HCT116 (cell line): Measurements from ENCODE around the gene MGST2. TPM values are rescaled to one million over a fixed set of nuclear protein-coding genes. Genes with fewer than 3 reads are reported as not detected.

Source experiments
- ATAC-seq: fragments of 200-7000 bp; cut with Tn5 transposase; 2 replicates; pipeline ENCODE4 v1.9.1; 2020; ENCODE audit warnings: mild to moderate bottlenecking, moderate library complexity
- BruUV-seq: library from RNA; stranded (reverse); fragments of 400-500 nt; replicated peaks from 2 replicates; lab custom pipeline; 2021; lab: Mats Ljungman, UMichigan
- CTCF ChIA-PET: fragments of 300-600 bp; sonication (Branson Sonifier 250); formaldehyde crosslinking; loops from one replicate; lab custom pipeline; 2021; ENCODE audit warnings: antibody characterized with exemption; lab: Charles Lee
- POLR2A ChIA-PET: fragments of 300-600, 350-600 bp; sonication (Branson Sonifier 250); formaldehyde crosslinking; loops from one replicate; lab custom pipeline; 2021; ENCODE audit warnings: antibody characterized with exemption; lab: Charles Lee
- RAD21 ChIA-PET, 2 experiments: fragments of 300-600 bp; sonication (Branson Sonifier 250); formaldehyde crosslinking; loops; one replicate each; lab custom pipeline; 2023; ENCODE audit warnings: low total read pairs in 2 of 2; ENCODE audit not compliant: uncharacterized antibody in 2 of 2, unreplicated experiment in 2 of 2, low non-redundant PET in 1 of 2; lab: Charles Lee
- DNase-seq: peaks from one replicate; pipeline ENCODE4 v3.0.0-alpha.2; 2010; ENCODE audit warnings: low read depth, low spot score
- H2AFZ ChIP-seq: fragments of 200-600 bp; shearing (Covaris generic), sonication (generic); 2 replicates; pipeline ENCODE4 v1.6.1; 2017; ENCODE audit warnings: low read depth, mixed run types, mixed read lengths, antibody characterized with exemption, low read length; ENCODE audit not compliant: poor library complexity, severe bottlenecking
- H3K27ac ChIP-seq: 2 replicates; pipeline ENCODE4 v1.5.1; 2012; ENCODE audit warnings: low read depth, low read length
- H3K27me3 ChIP-seq: fragments of 200-600 bp; sonication (generic); 2 replicates; pipeline ENCODE4 v1.6.1; 2016; ENCODE audit warnings: mixed run types, low read length, mixed read lengths; ENCODE audit not compliant: insufficient read depth
- H3K36me3 ChIP-seq, 2 experiments: fragments of 200-500 bp in 1 of 2; fragments of 200-600 bp in 1 of 2; sonication (Bioruptor generic) in 1 of 2; sonication (generic) in 1 of 2; 2 replicates each; pipeline versions ENCODE4 v1.5.1 to v1.6.1; 2014 to 2016; ENCODE audit warnings: low read length in 2 of 2, inconsistent platforms in 1 of 2, mixed read lengths in 1 of 2, mixed run types in 1 of 2; ENCODE audit not compliant: insufficient read depth in 2 of 2, control insufficient read depth in 1 of 2
- H3K4me1 ChIP-seq, 2 experiments: fragments of 200-600 bp in 1 of 2; sonication (generic) in 1 of 2; 2 replicates each; pipeline versions ENCODE4 v1.5.1 to v1.6.1; 2012 to 2017; ENCODE audit warnings: low read length in 2 of 2, inconsistent platforms in 1 of 2, mild to moderate bottlenecking in 1 of 2, mixed read lengths in 1 of 2, mixed run types in 1 of 2, moderate library complexity in 1 of 2; ENCODE audit not compliant: insufficient read depth in 2 of 2, control insufficient read depth in 1 of 2
- H3K4me2 ChIP-seq: fragments of 200-600 bp; sonication (generic); 2 replicates; pipeline ENCODE4 v1.6.1; 2017; ENCODE audit warnings: mixed run types, low read length, mixed read lengths
- H3K4me3 ChIP-seq, 2 experiments: fragments of 200-600 bp in 1 of 2; sonication (generic) in 1 of 2; replicated peaks in 1 of 2; 2 replicates each; pipeline ENCODE4 v1.5.1; 2011 to 2016; ENCODE audit warnings: low read length in 2 of 2, control low read depth in 1 of 2, low read depth in 1 of 2, mild to moderate bottlenecking in 1 of 2, mixed read lengths in 1 of 2, mixed run types in 1 of 2
- H3K79me2 ChIP-seq: fragments of 200-600 bp; sonication (generic); 2 replicates; pipeline ENCODE4 v1.6.1; 2017; ENCODE audit warnings: mild to moderate bottlenecking, mixed run types, low read length, moderate library complexity, mixed read lengths; ENCODE audit not compliant: insufficient read depth
- H3K9ac ChIP-seq: fragments of 200-600 bp; sonication (generic); 2 replicates; pipeline ENCODE4 v1.6.1; 2016; ENCODE audit warnings: low read length, mixed read lengths
- H3K9me2 ChIP-seq: fragments of 200-600 bp; sonication (generic), shearing (Covaris generic); 2 replicates; pipeline ENCODE4 v1.6.1; 2017; ENCODE audit warnings: mixed run types, mild to moderate bottlenecking, moderate library complexity; ENCODE audit not compliant: insufficient read depth
- H3K9me3 ChIP-seq, 2 experiments: fragments of 200-500 bp in 1 of 2; fragments of 200-600 bp in 1 of 2; sonication (Bioruptor generic) in 1 of 2; sonication (generic) in 1 of 2; 2 replicates each; pipeline ENCODE4 v1.6.1; 2014 to 2017; ENCODE audit warnings: low read length in 2 of 2, mixed read lengths in 2 of 2, inconsistent platforms in 1 of 2, low read depth in 1 of 2, mild to moderate bottlenecking in 1 of 2, mixed run types in 1 of 2, moderate library complexity in 1 of 2; ENCODE audit not compliant: control insufficient read depth in 1 of 2, insufficient read depth in 1 of 2
- H4K20me1 ChIP-seq: fragments of 200-600 bp; sonication (generic), shearing (Covaris generic); 2 replicates; pipeline ENCODE4 v1.6.1; 2017; ENCODE audit warnings: mixed run types, mild to moderate bottlenecking, moderate library complexity; ENCODE audit not compliant: insufficient read depth
- CBX3 ChIP-seq: IDR thresholded peaks from 2 replicates; pipeline ENCODE4 v1.6.1; 2012; ENCODE audit warnings: low read depth
- CEBPB ChIP-seq: IDR thresholded peaks from 2 replicates; pipeline ENCODE4 v1.6.1; 2012; ENCODE audit warnings: low read depth
- CTCF ChIP-seq, 3 experiments: fragments of 200-600 bp in 1 of 3; sonication (generic) in 1 of 3; IDR thresholded peaks in 2 of 3; conservative IDR thresholded peaks in 1 of 3; 2 replicates each; pipeline ENCODE4 v1.5.1; 2012 to 2017; ENCODE audit warnings: low read depth in 2 of 3, low read length in 2 of 3, antibody characterized with exemption in 1 of 3, borderline replicate concordance in 1 of 3, control low read depth in 1 of 3, mild to moderate bottlenecking in 1 of 3, mixed read lengths in 1 of 3, mixed run types in 1 of 3, moderate library complexity in 1 of 3; ENCODE audit not compliant: insufficient read depth in 1 of 3
- EGR1 ChIP-seq: IDR thresholded peaks from 2 replicates; pipeline ENCODE4 v1.6.1; 2012; ENCODE audit warnings: low read depth
- ELF1 ChIP-seq: IDR thresholded peaks from 2 replicates; pipeline ENCODE4 v1.6.1; 2012; ENCODE audit warnings: low read depth, borderline replicate concordance
- EZH2 ChIP-seq: fragments of 200-600 bp; sonication (generic); IDR thresholded peaks from 2 replicates; pipeline ENCODE4 v1.6.1; 2017; ENCODE audit warnings: antibody characterized with exemption, mixed run types
- EZH2phosphoT487 ChIP-seq: fragments of 200-600 bp; IDR thresholded peaks from 2 replicates; pipeline ENCODE4 v1.6.1; 2018; ENCODE audit warnings: antibody characterized with exemption, borderline replicate concordance
- FOSL1 ChIP-seq: IDR thresholded peaks from 2 replicates; pipeline ENCODE4 v1.6.1; 2012; ENCODE audit warnings: low read depth
- JUND ChIP-seq: IDR thresholded peaks from 2 replicates; pipeline ENCODE4 v1.6.1; 2012
- POLR2AphosphoS5 ChIP-seq: IDR thresholded peaks from 2 replicates; pipeline ENCODE4 v1.6.1; 2011; ENCODE audit warnings: mild to moderate bottlenecking, low read depth, low read length, moderate library complexity
- RAD21 ChIP-seq: IDR thresholded peaks from 2 replicates; pipeline ENCODE4 v1.6.1; 2012; ENCODE audit warnings: low read depth, mild to moderate bottlenecking
- REST ChIP-seq: IDR thresholded peaks from 2 replicates; pipeline ENCODE4 v1.6.1; 2012; ENCODE audit warnings: low read depth
- SIN3A ChIP-seq: IDR thresholded peaks from 2 replicates; pipeline ENCODE4 v1.6.1; 2012; ENCODE audit warnings: low read depth
- SP1 ChIP-seq: IDR thresholded peaks from 2 replicates; pipeline ENCODE4 v1.6.1; 2012; ENCODE audit warnings: low read depth
- SRF ChIP-seq: IDR thresholded peaks from 2 replicates; pipeline ENCODE4 v1.6.1; 2012; ENCODE audit warnings: low read depth
- TCF7L2 ChIP-seq: IDR thresholded peaks from 2 replicates; pipeline ENCODE4 v1.7.0; 2011; ENCODE audit warnings: borderline replicate concordance, inconsistent platforms; ENCODE audit not compliant: insufficient read depth, insufficient read length; ENCODE audit errors: extremely low read depth
- YY1 ChIP-seq: IDR thresholded peaks from 2 replicates; pipeline ENCODE4 v1.6.1; 2011; ENCODE audit warnings: low read length, low read depth, moderate library complexity, mild to moderate bottlenecking; ENCODE audit not compliant: insufficient replicate concordance; ENCODE audit errors: extremely low read depth
- ZBTB33 ChIP-seq: IDR thresholded peaks from 2 replicates; pipeline ENCODE4 v1.6.1; 2011; ENCODE audit warnings: mild to moderate bottlenecking, low read length, moderate library complexity; ENCODE audit not compliant: insufficient replicate concordance; ENCODE audit errors: extremely low read depth
- intact Hi-C: fragments of 100-400 bp; cut with micrococcal nuclease; formaldehyde crosslinking; loops from 2 replicates; pipeline ENCODE4 v1.10.0; 2022
- total RNA-seq: library from RNA; stranded (reverse); gene quantifications from one replicate; pipeline ENCODE4 v1.2.1, GENCODE V29; 2021; ENCODE audit not compliant: unreplicated experiment
- TF ChIP-seq, protein P1 (sequence below): IDR thresholded peaks from 2 replicates; pipeline ENCODE4 v1.6.1; 2012
- TF ChIP-seq, protein P2 (sequence below): IDR thresholded peaks from 2 replicates; pipeline ENCODE4 v1.6.1; 2012

MGST2 gene
- total RNA-seq, 1 experiment from 2014 or later: 24.3 TPM

- BruUV-seq: no TSS peak
- RAD21 ChIA-PET: no interaction called here
- no peak for ATAC-seq
- Histone ChIP-seq H2AFZ (no peak overlapping the region), H3K27ac (no peak overlapping the region), H3K36me3 (no peaks in the 10 kb centered on the region), H3K4me3 (no peak overlapping the region), H3K9me3 (no peaks in the 10 kb centered on the region), H3K4me2 (no peak overlapping the region), H4K20me1 (no peaks in the 10 kb centered on the region), H3K27me3 (no peaks in the 10 kb centered on the region), H3K9me2 (no peaks in the 10 kb centered on the region), H3K79me2 (no peaks in the 10 kb centered on the region)
- intact Hi-C loops: loop anchor here (10.0 kb wide), 1 partner anchor 608 kb away; no protein-coding TSS in a partner anchor
- POLR2A ChIA-PET: no interaction called here
- TF ChIP-seq SIN3A (no peak), REST (no peak), EZH2phosphoT487 (no peak), JUND (no peak), TCF7L2 (no peak), SRF (no peak), SP1 (no peak), FOSL1 (no peak), ZBTB33 (no peak), YY1 (no peak), POLR2AphosphoS5 (no peak), ELF1 (no peak), EZH2 (no peak), CEBPB (no peak), EGR1 (no peak), RAD21 (no peak), CBX3 (no peak), CTCF (IDR thresholded peaks at IDR 0.05 in 2 of 3, conservative IDR thresholded peaks at IDR 0.05 in 1 of 3; ENCODE audit: borderline replicate concordance in 1 of 3, insufficient read depth in 1 of 3, low read depth in 2 of 3, low read length in 2 of 3) (no peak)
- TF ChIP-seq, protein P1, sequence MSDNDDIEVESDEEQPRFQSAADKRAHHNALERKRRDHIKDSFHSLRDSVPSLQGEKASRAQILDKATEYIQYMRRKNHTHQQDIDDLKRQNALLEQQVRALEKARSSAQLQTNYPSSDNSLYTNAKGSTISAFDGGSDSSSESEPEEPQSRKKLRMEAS: no peak
- TF ChIP-seq, protein P2, sequence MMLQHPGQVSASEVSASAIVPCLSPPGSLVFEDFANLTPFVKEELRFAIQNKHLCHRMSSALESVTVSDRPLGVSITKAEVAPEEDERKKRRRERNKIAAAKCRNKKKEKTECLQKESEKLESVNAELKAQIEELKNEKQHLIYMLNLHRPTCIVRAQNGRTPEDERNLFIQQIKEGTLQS: no peak
- TF ChIP-seq, all 23 proteins: peak for 0
- no peak for DNase-seq
- Histone ChIP-seq H3K4me1 (peaks cover 0 to 4% of the 10 kb centered on the region in 2 experiments; a peak in 1 of 4 replicates), H3K9ac (no peak overlapping the region)
- CTCF ChIA-PET: interaction anchor here (2.4 kb wide), 1 partner anchor 15 kb away, joined by 8 read pairs; no protein-coding TSS in a partner anchor
These were observed 23.3 kb upstream of the MGST2 start for GRCh38 chr4:139642364-139642763.
